ENCODE measurements around the gene ZBTB8A.
A peak's percentile ranks its signal among the peaks of the same experiment; 100 is the strongest.
"Not testable (repeated sequence)": the region's sequence is repeated elsewhere in the genome, so short reads cannot be mapped to it uniquely, and the experiment has no call there.

Gene ZBTB8A

GRCh38 chr1:32539584-32540571, 651 bp downstream of the ZBTB8A start:
- Histone ChIP-seq H3K36me3 (ENCODE audit: control insufficient read depth, insufficient read depth, low read length, severe bottlenecking) (no peaks in the 10 kb centered on the region), H3K9me3 (ENCODE audit: control insufficient read depth, low read length) (no peaks in the 10 kb centered on the region), H3K9ac (ENCODE audit: low read length) (peak overlapping the region; percentile 84), H3K27me3 (replicated peaks; ENCODE audit: control insufficient read depth, insufficient read depth, low read length) (no peaks in the 10 kb centered on the region), H3K4me1 (ENCODE audit: control insufficient read depth, insufficient read depth, low read length) (peaks cover 10% of the 10 kb centered on the region), H3K4me3 (ENCODE audit: low read length) (peak overlapping the region; percentile 91)
- DNase-seq (ENCODE audit: low read depth): peak; percentile 75

DNA sequence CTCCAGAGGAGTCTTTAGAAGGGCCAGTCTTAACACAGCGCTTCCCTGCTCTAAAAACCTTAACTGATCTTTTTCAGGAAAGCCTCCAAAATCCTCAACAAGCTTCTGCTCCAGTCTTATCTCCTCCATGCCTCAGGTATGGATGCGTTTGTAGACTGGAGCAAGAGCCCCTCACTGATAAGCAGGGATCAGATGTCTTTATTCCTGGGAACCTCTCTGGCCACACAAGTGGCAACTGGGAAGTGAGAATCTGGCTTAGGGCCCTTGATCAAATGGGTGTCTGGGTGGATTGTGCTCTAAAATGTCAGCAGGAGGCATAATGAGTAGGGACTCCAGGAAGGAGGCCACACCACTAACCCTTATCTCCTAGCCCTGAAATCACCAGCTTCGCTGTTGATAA, 1.4 kb downstream of the ZBTB8A start:
- H3K36me3 ChIP-seq (ENCODE audit: control insufficient read depth, insufficient read depth, low read length, severe bottlenecking): no peaks in the 10 kb centered on the region
- no peak for DNase-seq (ENCODE audit: low read depth)
- H3K27me3 ChIP-seq (replicated peaks; ENCODE audit: control insufficient read depth, insufficient read depth, low read length): no peaks in the 10 kb centered on the region
- H3K4me1 ChIP-seq (ENCODE audit: control insufficient read depth, insufficient read depth, low read length): peaks cover 10% of the 10 kb centered on the region
- H3K9ac ChIP-seq (ENCODE audit: low read length): peak overlapping the region; percentile 84
- H3K9me3 ChIP-seq (ENCODE audit: control insufficient read depth, low read length): no peaks in the 10 kb centered on the region
- H3K4me3 ChIP-seq (ENCODE audit: low read length): peak overlapping the region; percentile 91

GRCh38 chr1:32541064-32541566, 1.9 kb downstream of the ZBTB8A start:
- H3K36me3 ChIP-seq (ENCODE audit: control insufficient read depth, insufficient read depth, low read length, severe bottlenecking): no peaks in the 10 kb centered on the region
- no peak for DNase-seq (ENCODE audit: low read depth)
- no peaks in the 10 kb centered on the region for H3K27me3 ChIP-seq (replicated peaks; ENCODE audit: control insufficient read depth, insufficient read depth, low read length)
- no peak overlapping the region for H3K4me3 ChIP-seq (ENCODE audit: low read length)
- peaks cover 10% of the 10 kb centered on the region for H3K4me1 ChIP-seq (ENCODE audit: control insufficient read depth, insufficient read depth, low read length)
- no peak overlapping the region for H3K9ac ChIP-seq (ENCODE audit: low read length)
- H3K9me3 ChIP-seq (ENCODE audit: control insufficient read depth, low read length): no peaks in the 10 kb centered on the region

GRCh38 chr1:32546611-32547010, 7.4 kb downstream of the ZBTB8A start:
- no peaks in the 10 kb centered on the region for H3K36me3 ChIP-seq (ENCODE audit: control insufficient read depth, insufficient read depth, low read length, severe bottlenecking)
- no peak overlapping the region for H3K4me3 ChIP-seq (ENCODE audit: low read length)
- H3K4me1 ChIP-seq (ENCODE audit: control insufficient read depth, insufficient read depth, low read length): no peaks in the 10 kb centered on the region
- no peaks in the 10 kb centered on the region for H3K9me3 ChIP-seq (ENCODE audit: control insufficient read depth, low read length)
- H3K9ac ChIP-seq (ENCODE audit: low read length): no peak overlapping the region
- DNase-seq (ENCODE audit: low read depth): no peak
- no peaks in the 10 kb centered on the region for H3K27me3 ChIP-seq (replicated peaks; ENCODE audit: control insufficient read depth, insufficient read depth, low read length)

- H3K9me3 ChIP-seq (ENCODE audit: control insufficient read depth, low read length): no peaks in the 10 kb centered on the region
- no peaks in the 10 kb centered on the region for H3K27me3 ChIP-seq (replicated peaks; ENCODE audit: control insufficient read depth, insufficient read depth, low read length)
- no peaks in the 10 kb centered on the region for H3K4me1 ChIP-seq (ENCODE audit: control insufficient read depth, insufficient read depth, low read length)
- no peaks in the 10 kb centered on the region for H3K36me3 ChIP-seq (ENCODE audit: control insufficient read depth, insufficient read depth, low read length, severe bottlenecking)
- H3K9ac ChIP-seq (ENCODE audit: low read length): no peak overlapping the region
- no peak overlapping the region for H3K4me3 ChIP-seq (ENCODE audit: low read length)
- DNase-seq (ENCODE audit: low read depth): no peak
Observed at GRCh38 chr1:32549616-32550015, 10.4 kb downstream of the ZBTB8A start.

DNA sequence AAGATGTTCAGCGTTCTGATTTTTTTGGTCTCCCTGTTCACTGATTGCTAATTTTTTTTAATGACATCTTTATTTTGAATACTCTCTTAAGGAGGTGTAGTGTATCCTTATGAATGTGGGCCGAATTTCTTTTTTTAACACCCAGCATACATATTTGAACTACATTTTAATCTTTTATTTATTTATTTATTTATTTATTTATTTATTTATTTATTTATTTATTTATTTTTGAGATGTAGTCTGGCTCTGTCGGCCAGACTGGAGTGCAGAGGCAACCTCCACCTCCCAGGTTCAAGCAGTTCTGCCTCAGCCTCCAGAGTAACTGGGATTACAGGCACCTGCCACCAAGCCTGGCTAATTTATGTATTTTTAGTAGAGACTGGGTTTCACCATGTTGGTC, 15.1 kb downstream of the ZBTB8A start:
- Histone ChIP-seq H3K27me3 (replicated peaks; ENCODE audit: control insufficient read depth, insufficient read depth, low read length) (no peaks in the 10 kb centered on the region), H3K9me3 (ENCODE audit: control insufficient read depth, low read length) (no peaks in the 10 kb centered on the region), H3K4me3 (ENCODE audit: low read length) (no peak overlapping the region), H3K4me1 (ENCODE audit: control insufficient read depth, insufficient read depth, low read length) (no peaks in the 10 kb centered on the region), H3K36me3 (ENCODE audit: control insufficient read depth, insufficient read depth, low read length, severe bottlenecking) (peaks cover 3% of the 10 kb centered on the region), H3K9ac (ENCODE audit: low read length) (no peak overlapping the region)
- no peak for DNase-seq (ENCODE audit: low read depth)

DNA sequence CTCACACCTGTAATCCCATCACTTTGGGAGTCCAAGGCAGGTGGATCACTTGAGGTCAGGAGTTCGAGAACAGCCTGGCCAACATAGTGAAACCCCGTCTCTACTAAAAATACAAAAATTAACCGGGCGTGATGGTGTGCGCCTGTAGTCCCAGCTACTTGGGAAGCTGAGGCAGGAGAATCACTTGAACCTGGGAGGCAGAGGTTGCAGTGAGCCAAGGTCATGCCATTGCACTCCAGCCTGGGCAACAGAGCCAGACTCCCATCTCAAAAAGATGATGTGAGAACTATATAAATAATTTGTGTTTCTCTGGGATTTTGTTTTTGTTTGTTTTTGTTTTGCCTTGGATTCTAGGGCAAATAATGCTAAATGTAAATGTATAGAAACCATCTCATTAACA, 17.8 kb downstream of the ZBTB8A start:
- not testable (repeated sequence) for H3K27me3 ChIP-seq (replicated peaks; ENCODE audit: control insufficient read depth, insufficient read depth, low read length); DNase-seq (ENCODE audit: low read depth); H3K4me3 ChIP-seq (ENCODE audit: low read length); H3K9ac ChIP-seq (ENCODE audit: low read length); H3K36me3 ChIP-seq (ENCODE audit: control insufficient read depth, insufficient read depth, low read length, severe bottlenecking); H3K4me1 ChIP-seq (ENCODE audit: control insufficient read depth, insufficient read depth, low read length); H3K9me3 ChIP-seq (ENCODE audit: control insufficient read depth, low read length)

GRCh38 chr1:32557812-32558211, 18.6 kb downstream of the ZBTB8A start:
- Histone ChIP-seq H3K4me3 (ENCODE audit: low read length) (no peak overlapping the region), H3K36me3 (ENCODE audit: control insufficient read depth, insufficient read depth, low read length, severe bottlenecking) (peaks cover 6% of the 10 kb centered on the region), H3K9me3 (ENCODE audit: control insufficient read depth, low read length) (no peaks in the 10 kb centered on the region), H3K27me3 (replicated peaks; ENCODE audit: control insufficient read depth, insufficient read depth, low read length) (no peaks in the 10 kb centered on the region), H3K9ac (ENCODE audit: low read length) (no peak overlapping the region), H3K4me1 (ENCODE audit: control insufficient read depth, insufficient read depth, low read length) (no peaks in the 10 kb centered on the region)
- DNase-seq (ENCODE audit: low read depth): no peak

DNA sequence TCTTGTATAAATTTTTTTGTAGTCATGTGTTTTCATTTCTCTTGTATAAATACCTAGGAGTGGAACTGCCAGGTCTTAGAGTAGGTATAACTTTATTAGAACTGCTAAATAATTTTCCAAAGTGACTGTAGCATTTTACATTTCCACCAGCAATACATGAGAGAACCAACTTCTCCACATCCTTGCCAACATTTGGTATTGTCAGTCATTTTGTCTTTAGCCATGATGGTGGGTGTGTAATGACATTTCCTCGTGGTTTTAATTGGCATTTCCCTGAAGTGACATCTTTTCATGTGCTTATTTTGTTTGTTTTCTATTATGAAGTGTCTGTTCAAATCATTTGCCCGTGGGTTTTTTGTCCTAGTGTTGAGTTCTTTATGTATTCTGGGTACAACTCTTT, 29.7 kb downstream of the ZBTB8A start:
- Histone ChIP-seq H3K9me3 (ENCODE audit: control insufficient read depth, low read length) (no peaks in the 10 kb centered on the region), H3K4me1 (ENCODE audit: control insufficient read depth, insufficient read depth, low read length) (no peaks in the 10 kb centered on the region), H3K9ac (ENCODE audit: low read length) (no peak overlapping the region), H3K4me3 (ENCODE audit: low read length) (no peak overlapping the region), H3K27me3 (replicated peaks; ENCODE audit: control insufficient read depth, insufficient read depth, low read length) (no peaks in the 10 kb centered on the region), H3K36me3 (ENCODE audit: control insufficient read depth, insufficient read depth, low read length, severe bottlenecking) (no peaks in the 10 kb centered on the region)
- no peak for DNase-seq (ENCODE audit: low read depth)

DNA sequence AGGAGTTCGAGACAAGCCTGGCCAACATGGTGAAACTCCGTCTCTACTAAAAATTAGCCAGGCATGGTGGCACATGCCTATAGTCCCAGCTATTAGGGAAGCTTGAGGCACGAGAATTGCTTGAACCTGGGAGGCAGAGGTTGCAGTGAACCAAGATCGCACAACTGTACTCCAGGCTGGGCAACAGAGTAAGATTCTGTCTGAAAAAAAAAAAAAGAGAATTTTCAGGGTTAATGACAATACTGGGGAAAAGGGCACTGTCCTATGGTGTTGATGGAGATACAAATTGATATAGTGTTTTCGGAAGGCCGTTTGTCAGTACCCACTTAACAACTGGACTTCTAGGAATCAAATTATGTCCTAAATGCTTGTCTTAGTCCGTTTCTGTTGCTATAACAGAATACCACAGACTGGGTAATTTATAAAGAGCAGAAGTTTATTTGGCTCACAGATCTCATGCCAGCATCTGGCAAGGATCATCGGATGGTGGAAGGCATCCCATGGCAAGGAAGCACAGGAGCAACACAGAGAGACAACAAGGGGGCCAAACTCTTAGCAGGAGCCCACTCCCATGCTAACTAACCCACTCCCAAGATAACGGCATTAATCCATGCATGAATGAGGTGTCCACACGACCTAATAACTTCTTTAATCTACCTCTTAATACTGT, 41.3 kb downstream of the ZBTB8A start:
- DNase-seq (ENCODE audit: low read depth): no peak
- Histone ChIP-seq H3K4me1 (ENCODE audit: control insufficient read depth, insufficient read depth, low read length) (no peaks in the 10 kb centered on the region), H3K27me3 (replicated peaks; ENCODE audit: control insufficient read depth, insufficient read depth, low read length) (no peaks in the 10 kb centered on the region), H3K4me3 (ENCODE audit: low read length) (no peak overlapping the region), H3K9me3 (ENCODE audit: control insufficient read depth, low read length) (no peaks in the 10 kb centered on the region), H3K9ac (ENCODE audit: low read length) (no peak overlapping the region), H3K36me3 (ENCODE audit: control insufficient read depth, insufficient read depth, low read length, severe bottlenecking) (no peaks in the 10 kb centered on the region)

DNA sequence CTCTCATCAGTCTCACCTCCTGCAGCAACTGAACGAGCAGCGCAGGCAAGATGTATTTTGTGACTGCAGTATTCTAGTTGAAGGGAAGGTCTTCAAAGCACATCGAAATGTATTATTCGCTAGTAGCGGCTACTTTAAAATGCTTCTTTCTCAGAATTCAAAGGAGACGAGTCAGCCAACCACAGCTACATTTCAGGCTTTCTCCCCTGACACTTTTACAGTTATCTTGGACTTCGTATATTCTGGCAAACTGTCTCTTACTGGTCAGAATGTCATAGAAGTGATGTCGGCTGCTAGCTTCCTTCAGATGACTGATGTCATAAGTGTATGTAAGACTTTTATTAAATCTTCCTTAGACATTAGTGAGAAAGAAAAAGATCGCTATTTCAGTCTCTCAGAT, 53.7 kb downstream of the ZBTB8A start:
- H3K36me3 ChIP-seq (ENCODE audit: control insufficient read depth, insufficient read depth, low read length, severe bottlenecking): peaks cover 6% of the 10 kb centered on the region
- H3K27me3 ChIP-seq (replicated peaks; ENCODE audit: control insufficient read depth, insufficient read depth, low read length): no peaks in the 10 kb centered on the region
- H3K9ac ChIP-seq (ENCODE audit: low read length): no peak overlapping the region
- DNase-seq (ENCODE audit: low read depth): no peak
- no peaks in the 10 kb centered on the region for H3K9me3 ChIP-seq (ENCODE audit: control insufficient read depth, low read length)
- H3K4me3 ChIP-seq (ENCODE audit: low read length): no peak overlapping the region
- no peaks in the 10 kb centered on the region for H3K4me1 ChIP-seq (ENCODE audit: control insufficient read depth, insufficient read depth, low read length)
